Astrocyte (in vitro differentiated cells and primary cell): ENCODE data around the gene ARID4B. TPM values are rescaled to one million over a fixed set of nuclear protein-coding genes. Genes with fewer than 3 reads are reported as not detected.
"Not testable (repeated sequence)": the region's sequence is repeated elsewhere in the genome, so short reads cannot be mapped to it uniquely, and the experiment has no call there.

Source experiments
- DNase-seq: peaks from one replicate; pipeline ENCODE4 v3.0.0-alpha.2; 2010; ENCODE audit warnings: low read depth
- FAIRE-seq: peaks from 2 replicates; lab custom pipeline; 2011; peaks lifted over from hg19 to GRCh38; lab: Jason Lieb, UNC
- H2AFZ ChIP-seq: 2 replicates; pipeline ENCODE4 v1.6.0; 2012; ENCODE audit warnings: low read depth, low read length, inconsistent platforms
- H3K27ac ChIP-seq: 2 replicates; pipeline ENCODE4 v1.5.1; 2011; ENCODE audit warnings: low read depth, low read length, inconsistent platforms
- H3K27me3 ChIP-seq: 2 replicates; pipeline ENCODE4 v1.6.0; 2011; ENCODE audit warnings: low read length, inconsistent platforms; ENCODE audit not compliant: insufficient read depth
- H3K36me3 ChIP-seq: 2 replicates; pipeline ENCODE4 v1.5.1; 2011; ENCODE audit warnings: low read length, inconsistent platforms; ENCODE audit not compliant: insufficient read depth
- H3K4me1 ChIP-seq: 2 replicates; pipeline ENCODE4 v1.5.1; 2011; ENCODE audit warnings: low read length, inconsistent platforms; ENCODE audit not compliant: insufficient read depth
- H3K4me2 ChIP-seq: 2 replicates; pipeline ENCODE4 v1.6.0; 2012; ENCODE audit warnings: low read length, inconsistent platforms
- H3K4me3 ChIP-seq: 2 replicates; pipeline ENCODE4 v1.5.1; 2011; ENCODE audit warnings: low read depth, mild to moderate bottlenecking, low read length, inconsistent platforms; ENCODE audit not compliant: insufficient read depth
- H3K79me2 ChIP-seq: 2 replicates; pipeline ENCODE4 v1.6.0; 2012; ENCODE audit warnings: mild to moderate bottlenecking, low read length, inconsistent platforms; ENCODE audit not compliant: insufficient read depth
- H3K9ac ChIP-seq: 2 replicates; pipeline ENCODE4 v1.6.0; 2012; ENCODE audit warnings: mild to moderate bottlenecking, low read length, inconsistent platforms
- H3K9me3 ChIP-seq: 2 replicates; pipeline ENCODE4 v1.5.1; 2012; ENCODE audit warnings: low read depth, mild to moderate bottlenecking, low read length, inconsistent platforms; ENCODE audit not compliant: insufficient read depth
- H4K20me1 ChIP-seq: 2 replicates; pipeline ENCODE4 v1.6.0; 2012; ENCODE audit warnings: low read length, inconsistent platforms; ENCODE audit not compliant: insufficient read depth
- H3K27ac Mint-ChIP-seq: one replicate; pipeline ENCODE4 v1.8.0; 2021; ENCODE audit warnings: mild to moderate bottlenecking, mixed read lengths; ENCODE audit not compliant: unreplicated experiment
- H3K27me3 Mint-ChIP-seq: one replicate; pipeline ENCODE4 v1.8.0; 2021; ENCODE audit warnings: low read depth, mixed read lengths; ENCODE audit not compliant: unreplicated experiment
- H3K36me3 Mint-ChIP-seq: one replicate; pipeline ENCODE4 v1.8.0; 2021; ENCODE audit warnings: low read depth, mixed read lengths; ENCODE audit not compliant: unreplicated experiment
- H3K4me1 Mint-ChIP-seq: one replicate; pipeline ENCODE4 v1.8.0; 2021; ENCODE audit warnings: low read depth, mixed read lengths; ENCODE audit not compliant: unreplicated experiment
- H3K4me3 Mint-ChIP-seq: one replicate; pipeline ENCODE4 v1.8.0; 2021; ENCODE audit warnings: mild to moderate bottlenecking, moderate library complexity, mixed read lengths; ENCODE audit not compliant: unreplicated experiment
- H3K9me3 Mint-ChIP-seq: one replicate; pipeline ENCODE4 v1.8.0; 2021; ENCODE audit warnings: mild to moderate bottlenecking, mixed read lengths; ENCODE audit not compliant: unreplicated experiment
- EZH2 ChIP-seq: IDR thresholded peaks from 2 replicates; pipeline ENCODE4 v1.6.1; 2012; ENCODE audit warnings: mild to moderate bottlenecking, low read length, inconsistent platforms; ENCODE audit not compliant: insufficient read depth
- total RNA-seq: library from RNA; stranded (reverse); gene quantifications from 2 replicates; pipeline ENCODE4 v1.2.1, GENCODE V29; 2021
- TF ChIP-seq, protein P1 (sequence below): IDR thresholded peaks from 2 replicates; pipeline ENCODE4 v1.5.1; 2011; ENCODE audit warnings: low read depth, mild to moderate bottlenecking, inconsistent platforms, low read length, moderate library complexity; ENCODE audit not compliant: insufficient read depth

The ARID4B gene
- total RNA-seq, 1 donor from 2014 or later: 38.6 TPM

DNA sequence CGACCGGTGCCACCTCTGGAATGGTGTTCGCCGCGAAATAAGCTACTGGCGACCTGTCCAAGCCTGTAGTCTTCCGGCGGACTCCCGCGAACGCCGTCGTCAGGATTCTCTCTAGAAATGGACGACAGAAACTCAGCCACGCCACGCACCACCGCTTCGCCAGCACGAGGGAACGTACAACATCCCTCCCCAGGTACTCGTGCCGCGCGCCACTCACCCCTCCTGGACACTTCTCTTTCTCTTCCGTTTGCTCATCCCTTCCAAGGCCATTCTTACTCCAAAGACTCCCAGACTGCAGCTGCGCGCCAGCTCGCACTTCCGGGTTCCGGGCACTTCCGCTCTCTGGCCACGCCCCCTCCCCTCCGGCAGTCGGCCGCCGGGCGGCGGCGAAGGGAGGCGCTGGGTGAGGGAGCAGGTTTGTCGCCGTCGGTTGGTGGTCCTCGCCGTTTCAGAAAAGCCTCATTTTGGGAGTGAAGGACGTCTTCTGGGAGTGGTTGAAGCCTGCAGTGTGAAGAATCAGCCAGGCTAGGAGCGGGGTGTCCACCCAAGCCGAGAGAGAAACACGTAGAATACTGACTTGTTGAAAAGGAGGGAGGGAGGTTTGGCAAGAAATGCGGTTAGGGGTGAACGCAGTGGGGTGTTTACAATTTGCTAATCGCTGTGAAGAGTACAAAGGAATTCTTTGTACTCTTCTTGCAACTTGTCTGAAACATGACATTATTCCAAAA lies 166.9 kb downstream of the ARID4B start, which contains the start of gene RBM34:
RBM34 (minus strand) TSS at position 294 of the 728 bp plus-strand sequence; CDS start at position 270, 24 bp downstream.
- Mint-ChIP-seq H3K36me3 (peaks cover 2% of the 10 kb centered on the region), H3K4me3 (peak within 1 kb of the TSS; percentile 97), H3K27me3 (no peaks in the 10 kb centered on the region), H3K9me3 (no peaks in the 10 kb centered on the region), H3K27ac (peak within 1 kb of the TSS; percentile 96), H3K4me1 (peaks cover 3% of the 10 kb centered on the region)
- no peak for TF ChIP-seq EZH2
- TF ChIP-seq, protein P1, sequence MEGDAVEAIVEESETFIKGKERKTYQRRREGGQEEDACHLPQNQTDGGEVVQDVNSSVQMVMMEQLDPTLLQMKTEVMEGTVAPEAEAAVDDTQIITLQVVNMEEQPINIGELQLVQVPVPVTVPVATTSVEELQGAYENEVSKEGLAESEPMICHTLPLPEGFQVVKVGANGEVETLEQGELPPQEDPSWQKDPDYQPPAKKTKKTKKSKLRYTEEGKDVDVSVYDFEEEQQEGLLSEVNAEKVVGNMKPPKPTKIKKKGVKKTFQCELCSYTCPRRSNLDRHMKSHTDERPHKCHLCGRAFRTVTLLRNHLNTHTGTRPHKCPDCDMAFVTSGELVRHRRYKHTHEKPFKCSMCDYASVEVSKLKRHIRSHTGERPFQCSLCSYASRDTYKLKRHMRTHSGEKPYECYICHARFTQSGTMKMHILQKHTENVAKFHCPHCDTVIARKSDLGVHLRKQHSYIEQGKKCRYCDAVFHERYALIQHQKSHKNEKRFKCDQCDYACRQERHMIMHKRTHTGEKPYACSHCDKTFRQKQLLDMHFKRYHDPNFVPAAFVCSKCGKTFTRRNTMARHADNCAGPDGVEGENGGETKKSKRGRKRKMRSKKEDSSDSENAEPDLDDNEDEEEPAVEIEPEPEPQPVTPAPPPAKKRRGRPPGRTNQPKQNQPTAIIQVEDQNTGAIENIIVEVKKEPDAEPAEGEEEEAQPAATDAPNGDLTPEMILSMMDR: no peak
- Histone ChIP-seq H3K4me1 (peaks cover 3% of the 10 kb centered on the region), H3K9me3 (no peaks in the 10 kb centered on the region), H3K9ac (peak within 1 kb of the TSS; percentile 91), H3K79me2 (peaks cover 46% of the 10 kb centered on the region), H3K27me3 (no peaks in the 10 kb centered on the region), H3K27ac (peak within 1 kb of the TSS; percentile 85), H3K36me3 (peaks cover 19% of the 10 kb centered on the region), H2AFZ (peak within 1 kb of the TSS; percentile 93), H3K4me3 (peak within 1 kb of the TSS; percentile 91), H3K4me2 (peak within 1 kb of the TSS; percentile 88), H4K20me1 (peaks cover 17% of the 10 kb centered on the region)
- DNase-seq (peak; percentile 81), FAIRE-seq (no peak)

DNA sequence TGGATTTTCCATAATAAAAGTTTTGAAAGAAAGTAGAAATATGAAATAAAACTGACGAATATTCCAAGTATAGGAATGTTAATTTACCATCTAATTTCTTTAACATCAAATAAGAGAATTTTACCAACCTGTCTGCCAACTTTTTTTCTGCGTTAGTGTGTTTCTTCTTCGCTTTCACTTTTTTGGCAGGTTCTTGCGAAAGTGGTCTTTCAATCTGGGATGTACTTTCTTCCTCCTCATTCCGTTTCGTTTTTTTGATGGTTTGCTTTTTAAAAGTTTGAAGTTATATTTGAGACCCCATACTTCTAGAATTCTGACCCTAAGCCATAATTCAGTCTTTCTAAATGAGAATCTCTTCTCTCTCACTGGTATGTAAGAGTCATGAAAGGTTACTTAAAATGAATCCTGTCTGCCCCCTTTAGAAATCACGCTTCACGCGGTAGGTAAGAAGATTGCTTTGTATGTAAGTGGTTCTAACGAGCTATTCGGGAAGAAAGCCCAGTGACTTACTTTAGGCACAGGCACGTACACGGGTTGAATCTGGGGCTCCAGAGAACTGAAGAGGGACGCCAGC lies 167.5 kb downstream of the ARID4B start:
- H2AFZ ChIP-seq: peak overlapping the region; percentile 93
- no peaks in the 10 kb centered on the region for H3K9me3 Mint-ChIP-seq
- DNase-seq: peak; percentile 66

GRCh38 chr1:235159930-235160329 lies 168.0 kb downstream of the ARID4B start:
- not testable (repeated sequence) for H3K9me3 ChIP-seq, H3K4me1 ChIP-seq, H2AFZ ChIP-seq, H3K27me3 ChIP-seq, H3K27me3 Mint-ChIP-seq, H3K4me1 Mint-ChIP-seq, FAIRE-seq, DNase-seq, H3K9me3 Mint-ChIP-seq, H3K36me3 Mint-ChIP-seq
- Mint-ChIP-seq H3K4me3 (peak overlapping the region; percentile 97), H3K27ac (peak overlapping the region; percentile 96)
- H3K36me3 ChIP-seq: peaks cover 20% of the 10 kb centered on the region
- peak overlapping the region; percentile 91 for H3K4me3 ChIP-seq
- peak overlapping the region; percentile 85 for H3K27ac ChIP-seq
- H3K79me2 ChIP-seq: peaks cover 48% of the 10 kb centered on the region
- peak overlapping the region; percentile 88 for H3K4me2 ChIP-seq
- peak overlapping the region; percentile 91 for H3K9ac ChIP-seq
- H4K20me1 ChIP-seq: peaks cover 17% of the 10 kb centered on the region

More for the DNA sequence above, 167.5 kb downstream of the ARID4B start:
- H3K4me3 Mint-ChIP-seq: peak overlapping the region; percentile 97
- H3K27ac Mint-ChIP-seq: peak overlapping the region; percentile 92
- Histone ChIP-seq H3K9me3 (no peaks in the 10 kb centered on the region), H3K4me1 (peaks cover 3% of the 10 kb centered on the region), H3K9ac (peak overlapping the region; percentile 91), H3K27ac (peak overlapping the region; percentile 85), H3K79me2 (peaks cover 48% of the 10 kb centered on the region), H3K4me2 (peak overlapping the region; percentile 88), H4K20me1 (peaks cover 17% of the 10 kb centered on the region), H3K4me3 (peak overlapping the region; percentile 91), H3K36me3 (peaks cover 19% of the 10 kb centered on the region), H3K27me3 (no peaks in the 10 kb centered on the region)
- no peaks in the 10 kb centered on the region for H3K27me3 Mint-ChIP-seq
- H3K4me1 Mint-ChIP-seq: peaks cover 3% of the 10 kb centered on the region
- peaks cover 2% of the 10 kb centered on the region for H3K36me3 Mint-ChIP-seq
- FAIRE-seq: no peak
- no peak for TF ChIP-seq EZH2
- TF ChIP-seq, protein P1: no peak

GRCh38 chr1:235159284-235159683 lies 168.7 kb downstream of the ARID4B start:
- not testable (repeated sequence) for H3K9me3 ChIP-seq, H3K4me1 Mint-ChIP-seq, H3K9ac ChIP-seq, H3K27ac ChIP-seq, H3K4me2 ChIP-seq, H3K4me3 ChIP-seq, H3K36me3 Mint-ChIP-seq, H3K27ac Mint-ChIP-seq, DNase-seq, H3K27me3 ChIP-seq, H3K27me3 Mint-ChIP-seq, H3K9me3 Mint-ChIP-seq, H2AFZ ChIP-seq, H3K4me1 ChIP-seq, FAIRE-seq
- Histone ChIP-seq H4K20me1 (peaks cover 17% of the 10 kb centered on the region), H3K36me3 (peaks cover 26% of the 10 kb centered on the region), H3K79me2 (peaks cover 48% of the 10 kb centered on the region)
- peak overlapping the region; percentile 97 for H3K4me3 Mint-ChIP-seq
